Endothelial cell of umbilical vein (primary cell): ENCODE data around the gene RAMP2.

ENCODE experiments used
- CTCF ChIP-seq, 2 donors: IDR thresholded peaks; 1 replicate in 1 of 2; 2 replicates in 1 of 2; pipeline ENCODE4 v1.5.1; 2011; ENCODE audit warnings: low read length in 2 of 2, mild to moderate bottlenecking in 2 of 2, moderate library complexity in 2 of 2, control low read depth in 1 of 2, inconsistent platforms in 1 of 2, low read depth in 1 of 2; ENCODE audit not compliant: insufficient read depth in 1 of 2; ENCODE audit errors: extremely low read depth in 1 of 2
- EZH2 ChIP-seq: IDR thresholded peaks from 2 replicates; pipeline ENCODE4 v1.6.1; 2012; ENCODE audit warnings: borderline replicate concordance, low read depth, mild to moderate bottlenecking, moderate library complexity, low read length, inconsistent platforms; ENCODE audit not compliant: severe bottlenecking
- MAX ChIP-seq: IDR thresholded peaks from 2 replicates; pipeline ENCODE4 v1.6.1; 2011; ENCODE audit not compliant: insufficient read depth, insufficient read length
- MYC ChIP-seq: IDR thresholded peaks from one replicate; pipeline ENCODE4 v1.6.1; 2011; ENCODE audit warnings: mild to moderate bottlenecking, low read depth, low read length
- POLR2A ChIP-seq: IDR thresholded peaks from 2 replicates; pipeline ENCODE4 v1.6.1; 2012; ENCODE audit warnings: low read depth, mild to moderate bottlenecking, control low read depth, low read length

DNA sequence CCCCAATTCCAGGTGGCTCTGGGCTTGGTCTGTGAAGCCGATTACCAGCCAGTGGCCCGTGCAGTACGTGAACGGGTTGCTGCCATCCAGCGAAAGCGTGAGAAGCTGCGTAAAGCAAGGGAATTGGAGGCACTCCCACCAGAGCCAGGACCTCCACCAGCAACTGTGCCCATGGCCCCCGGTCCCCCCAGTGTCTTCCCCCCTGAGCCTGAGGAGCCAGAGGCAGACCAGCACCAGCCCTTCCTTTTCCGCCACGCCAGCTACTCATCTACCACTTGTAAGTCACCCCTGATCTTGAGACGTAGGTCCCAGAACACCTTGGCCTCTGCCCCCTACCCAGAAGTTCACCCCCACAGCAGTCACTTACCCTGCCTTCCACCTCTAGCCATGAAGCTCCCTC is 26.2 kb downstream of the RAMP2 start:
- TF ChIP-seq CTCF (IDR thresholded peaks at IDR 0.05; ENCODE audit: extremely low read depth in 1 of 2, insufficient read depth in 1 of 2, low read depth in 1 of 2, low read length in 2 of 2) (no peak), POLR2A (no peak), MYC (no peak), EZH2 (no peak), MAX (no peak)
